Colonic mucosa (tissue), 4 donors: ENCODE data around the gene ADCY7. TPM values are rescaled to one million over a fixed set of nuclear protein-coding genes. Genes with fewer than 3 reads are reported as not detected.

Experiments used
- DNase-seq: peaks from one replicate; pipeline ENCODE4 v3.0.0-alpha.2; 2020
- H3K27ac ChIP-seq: fragments of 200-600 bp; one replicate; pipeline ENCODE4 v1.8.0; 2021
- H3K27me3 ChIP-seq: fragments of 200-600 bp; one replicate; pipeline ENCODE4 v1.8.0; 2021
- H3K36me3 ChIP-seq: fragments of 200-600 bp; one replicate; pipeline ENCODE4 v1.8.0; 2021
- H3K4me1 ChIP-seq: fragments of 200-600 bp; one replicate; pipeline ENCODE4 v1.8.0; 2021; ENCODE audit warnings: mild to moderate bottlenecking
- H3K4me3 ChIP-seq: fragments of 200-600 bp; one replicate; pipeline ENCODE4 v1.8.0; 2021
- H3K9ac ChIP-seq, 2 donors: one replicate each; pipeline ENCODE4 v1.7.0; 2013; ENCODE audit warnings: control low read depth in 2 of 2, low read depth in 2 of 2, low read length in 2 of 2
- H3K9me3 ChIP-seq: fragments of 200-600 bp; one replicate; pipeline ENCODE4 v1.8.0; 2021
- intact Hi-C: fragments of 100-400 bp; cut with DNase I; formaldehyde crosslinking; loops from one replicate; pipeline ENCODE4 v1.14.1; 2022
- total RNA-seq, 2 donors: library from RNA; stranded (reverse); fragmentation: NEBNext Ultra II Directional in 1 of 2; extraction: Animal tissue kit (Norgen Biotek cat#: 25700) in 1 of 2; gene quantifications; one replicate each; pipeline ENCODE4 v1.2.1, GENCODE V29; 2021
- TF ChIP-seq, protein P1 (sequence below): fragments of 200-600 bp; IDR thresholded peaks from one replicate; pipeline ENCODE4 v1.8.0; 2022; ENCODE audit warnings: antibody characterized with exemption, mild to moderate bottlenecking
- donor health status: healthy.
- donor health status: DM: no; HTN: no; CAD: no.
- donor health status: DM: no; HTN: no; CAD: no.

The ADCY7 gene
- total RNA-seq, 2 donors from 2014 or later, result 15.8 to 19.2 TPM

DNA sequence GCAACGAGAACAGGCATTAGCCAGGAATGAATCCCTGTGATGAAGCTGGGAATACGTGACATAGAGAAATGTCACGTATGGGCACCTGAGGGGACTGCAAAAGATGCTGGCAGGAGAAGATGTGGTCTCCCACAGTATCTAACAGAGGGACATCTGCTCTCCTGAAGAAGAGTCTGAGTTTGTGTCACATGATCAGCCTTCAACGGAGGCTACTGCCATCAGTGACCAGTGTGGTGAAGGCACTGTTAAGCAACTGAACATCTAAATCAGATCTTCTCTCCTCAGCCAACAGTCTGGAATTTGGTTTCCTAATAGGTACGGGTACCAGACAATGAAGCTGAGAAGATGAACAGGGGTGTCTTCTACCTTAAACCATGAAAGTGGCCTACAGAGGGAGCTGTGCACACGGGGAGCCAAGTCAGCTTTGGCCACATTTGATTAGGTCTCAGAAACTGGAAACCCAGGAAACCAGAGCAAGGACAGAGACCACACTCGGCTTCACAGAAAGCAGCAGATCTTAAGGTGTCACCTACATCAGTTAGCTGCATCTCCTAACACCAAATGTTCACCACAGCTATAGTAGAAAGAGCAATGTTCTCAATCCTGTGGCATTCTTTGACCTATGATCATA lies 60.6 kb downstream of the ADCY7 start:
- no peaks in the 10 kb centered on the region for H3K4me1 ChIP-seq
- no peaks in the 10 kb centered on the region for H3K27me3 ChIP-seq
- no peaks in the 10 kb centered on the region for H3K9me3 ChIP-seq
- no peak overlapping the region for H3K9ac ChIP-seq
- H3K36me3 ChIP-seq, result no peaks in the 10 kb centered on the region
- no peak for DNase-seq
- no peak overlapping the region for H3K27ac ChIP-seq
- TF ChIP-seq, protein P1, sequence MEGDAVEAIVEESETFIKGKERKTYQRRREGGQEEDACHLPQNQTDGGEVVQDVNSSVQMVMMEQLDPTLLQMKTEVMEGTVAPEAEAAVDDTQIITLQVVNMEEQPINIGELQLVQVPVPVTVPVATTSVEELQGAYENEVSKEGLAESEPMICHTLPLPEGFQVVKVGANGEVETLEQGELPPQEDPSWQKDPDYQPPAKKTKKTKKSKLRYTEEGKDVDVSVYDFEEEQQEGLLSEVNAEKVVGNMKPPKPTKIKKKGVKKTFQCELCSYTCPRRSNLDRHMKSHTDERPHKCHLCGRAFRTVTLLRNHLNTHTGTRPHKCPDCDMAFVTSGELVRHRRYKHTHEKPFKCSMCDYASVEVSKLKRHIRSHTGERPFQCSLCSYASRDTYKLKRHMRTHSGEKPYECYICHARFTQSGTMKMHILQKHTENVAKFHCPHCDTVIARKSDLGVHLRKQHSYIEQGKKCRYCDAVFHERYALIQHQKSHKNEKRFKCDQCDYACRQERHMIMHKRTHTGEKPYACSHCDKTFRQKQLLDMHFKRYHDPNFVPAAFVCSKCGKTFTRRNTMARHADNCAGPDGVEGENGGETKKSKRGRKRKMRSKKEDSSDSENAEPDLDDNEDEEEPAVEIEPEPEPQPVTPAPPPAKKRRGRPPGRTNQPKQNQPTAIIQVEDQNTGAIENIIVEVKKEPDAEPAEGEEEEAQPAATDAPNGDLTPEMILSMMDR, result peak; percentile 38
- H3K4me3 ChIP-seq, result no peak overlapping the region
- intact Hi-C loops, result no loop called here

DNA sequence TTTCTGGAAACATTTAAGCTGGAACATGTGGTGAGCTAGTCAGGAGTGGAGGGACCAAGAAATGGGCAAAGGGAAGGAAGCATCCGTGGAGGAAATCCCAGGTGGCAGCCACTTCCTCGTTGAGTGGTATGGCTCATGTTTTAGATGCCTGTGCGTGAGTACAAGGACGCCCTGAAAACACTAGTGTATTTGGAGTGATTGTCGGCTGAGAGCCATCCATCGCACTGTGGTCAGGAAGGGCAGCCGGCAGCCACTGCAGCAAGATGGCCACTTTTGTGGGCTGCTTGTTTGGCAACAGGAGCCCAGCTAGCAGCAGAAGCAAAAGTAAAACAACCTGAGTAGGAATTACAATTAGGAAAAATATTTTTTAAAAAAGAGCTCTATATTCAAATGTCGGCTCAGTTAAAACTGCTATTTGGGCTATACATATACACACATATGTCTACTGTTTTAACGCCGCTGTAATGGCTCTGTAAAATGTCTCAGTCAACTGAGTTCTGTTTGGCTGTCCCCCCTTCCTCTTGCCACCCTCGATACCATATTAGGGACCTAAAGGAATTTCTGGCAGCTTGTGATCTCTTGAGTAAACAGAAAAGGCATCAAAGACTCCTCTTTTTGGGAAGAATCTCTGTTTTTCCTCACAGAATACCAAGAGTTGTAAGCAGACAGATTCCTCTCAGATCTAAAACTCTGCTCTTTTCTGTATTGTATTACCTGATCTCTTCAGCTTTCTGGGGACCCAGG lies 63.3 kb downstream of the ADCY7 start:
- H3K9ac ChIP-seq, result no peak overlapping the region
- no peak overlapping the region for H3K27ac ChIP-seq
- intact Hi-C loops, result no loop called here
- no peaks in the 10 kb centered on the region for H3K27me3 ChIP-seq
- peaks cover 4% of the 10 kb centered on the region for H3K4me1 ChIP-seq
- no peaks in the 10 kb centered on the region for H3K36me3 ChIP-seq
- no peaks in the 10 kb centered on the region for H3K9me3 ChIP-seq
- no peak overlapping the region for H3K4me3 ChIP-seq
- TF ChIP-seq, protein P1, result no peak
- DNase-seq, result no peak

DNA sequence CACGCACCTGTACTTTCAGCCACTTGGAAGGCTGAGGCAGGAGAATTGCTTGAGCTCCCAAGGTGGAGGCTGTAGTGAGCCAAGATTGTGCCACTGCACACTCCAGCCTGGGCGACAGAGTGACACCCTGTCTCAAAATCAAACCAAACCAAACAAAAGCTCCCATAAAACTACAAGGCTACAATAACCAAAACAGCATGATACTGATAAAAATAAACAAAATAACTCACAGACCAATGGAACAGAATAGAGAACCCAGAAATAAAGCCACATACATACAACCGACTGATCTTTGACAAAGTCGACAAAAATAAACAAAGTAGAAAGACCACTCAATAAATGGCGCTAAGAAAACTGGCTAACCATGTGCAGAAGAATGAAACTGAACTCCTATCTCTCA lies 65.2 kb downstream of the ADCY7 start:
- Histone ChIP-seq H3K9me3 (no peaks in the 10 kb centered on the region), H3K4me3 (no peak overlapping the region), H3K9ac (no peak overlapping the region), H3K27ac (no peak overlapping the region), H3K36me3 (no peaks in the 10 kb centered on the region), H3K27me3 (no peaks in the 10 kb centered on the region), H3K4me1 (peaks cover 4% of the 10 kb centered on the region)
- DNase-seq, result no peak
- intact Hi-C loops, result no loop called here
- TF ChIP-seq, protein P1, result no peak

DNA sequence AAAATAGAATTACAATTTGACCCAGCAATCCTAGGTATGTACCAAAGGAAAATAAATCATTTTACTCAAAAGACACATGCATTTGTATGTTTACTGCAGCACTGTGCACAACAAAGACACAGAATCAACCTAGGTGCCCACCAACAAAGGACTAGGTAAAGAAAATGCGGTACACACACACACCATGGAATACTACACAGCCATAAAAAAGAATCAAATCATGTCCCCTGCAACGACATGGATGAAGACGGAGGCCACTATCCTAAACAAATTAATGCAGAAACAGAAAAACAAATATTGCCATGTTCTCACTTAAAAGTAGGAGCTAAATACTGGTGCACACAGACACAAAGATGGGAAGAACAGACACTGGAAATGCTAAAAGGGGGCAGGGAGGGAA lies 66.2 kb downstream of the ADCY7 start:
- intact Hi-C loops, result no loop called here
- H3K9me3 ChIP-seq, result no peaks in the 10 kb centered on the region
- TF ChIP-seq, protein P1, result no peak
- no peak for DNase-seq
- H3K4me3 ChIP-seq, result no peak overlapping the region
- H3K9ac ChIP-seq, result no peak overlapping the region
- H3K36me3 ChIP-seq, result no peaks in the 10 kb centered on the region
- H3K27ac ChIP-seq, result no peak overlapping the region
- H3K27me3 ChIP-seq, result no peaks in the 10 kb centered on the region
- peaks cover 4% of the 10 kb centered on the region for H3K4me1 ChIP-seq

DNA sequence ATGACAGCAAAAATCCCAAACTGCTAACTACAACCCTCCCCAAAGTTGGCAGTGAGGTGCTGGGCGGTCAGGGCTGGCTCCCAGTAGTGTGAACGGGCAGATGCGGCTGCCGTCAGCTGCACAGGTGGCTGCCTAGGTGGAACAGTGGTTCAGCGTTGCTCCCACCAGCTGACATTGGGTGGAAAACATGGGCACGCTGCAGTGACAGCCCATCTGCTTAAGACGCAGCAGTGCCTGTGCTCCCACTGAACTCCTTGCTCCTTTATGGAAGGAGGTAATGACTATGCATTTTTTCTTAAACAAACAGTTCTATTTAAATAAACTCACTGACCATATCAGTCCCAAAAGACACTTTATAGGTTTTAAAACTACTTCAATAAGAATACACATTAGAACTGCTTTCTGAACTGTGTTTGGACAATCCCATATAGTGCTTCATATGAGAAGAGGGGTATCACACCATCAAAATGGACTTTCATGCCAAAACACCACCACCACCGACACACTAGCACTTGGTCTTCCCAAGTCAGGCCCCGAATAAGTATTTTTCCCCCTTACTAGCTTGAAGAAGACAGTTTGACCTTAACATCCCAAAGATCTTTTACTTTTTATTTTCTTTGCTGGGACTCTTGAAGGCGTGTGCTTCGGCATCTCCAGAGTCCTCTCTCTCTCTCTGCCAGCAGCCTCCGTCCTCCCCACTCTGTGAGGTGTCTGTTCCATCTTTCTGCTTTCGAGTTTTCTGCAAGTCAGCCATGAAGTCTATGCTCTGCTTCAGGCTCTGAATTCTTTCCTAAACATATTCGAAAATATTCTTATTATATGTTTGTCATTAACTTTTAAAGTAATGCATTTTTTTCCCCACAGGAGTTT lies 68.0 kb downstream of the ADCY7 start:
- no peak for DNase-seq
- H3K4me1 ChIP-seq, result peaks cover 4% of the 10 kb centered on the region

More for the DNA sequence above, 68.0 kb downstream of the ADCY7 start:
- H3K9ac ChIP-seq, result no peak overlapping the region
- no peak overlapping the region for H3K27ac ChIP-seq
- no peaks in the 10 kb centered on the region for H3K36me3 ChIP-seq
- no peaks in the 10 kb centered on the region for H3K9me3 ChIP-seq
- TF ChIP-seq, protein P1, result no peak
- no peak overlapping the region for H3K4me3 ChIP-seq
- intact Hi-C loops, result no loop called here
- no peaks in the 10 kb centered on the region for H3K27me3 ChIP-seq
